Neural crest cell (in vitro differentiated cells): ENCODE measurements around the gene ADAMTS15. TPM values are rescaled to one million over a fixed set of nuclear protein-coding genes. Genes with fewer than 3 reads are reported as not detected.

Experiments
- DNase-seq: peaks from one replicate; pipeline ENCODE4 v3.0.0; 2021; ENCODE audit warnings: low read depth, mixed read lengths, low spot score
- H3K27ac Mint-ChIP-seq: one replicate; pipeline ENCODE4 v1.8.0; 2021; ENCODE audit warnings: mild to moderate bottlenecking, mixed read lengths; ENCODE audit not compliant: unreplicated experiment
- H3K27me3 Mint-ChIP-seq: 2 replicates; pipeline ENCODE4 v1.8.0; 2021; ENCODE audit warnings: low read depth, mild to moderate bottlenecking, mixed read lengths
- H3K36me3 Mint-ChIP-seq: 2 replicates; pipeline ENCODE4 v1.8.0; 2021; ENCODE audit warnings: low read depth, mild to moderate bottlenecking, mixed read lengths
- H3K4me1 Mint-ChIP-seq: 2 replicates; pipeline ENCODE4 v1.8.0; 2021; ENCODE audit warnings: mixed read lengths
- H3K4me3 Mint-ChIP-seq: one replicate; pipeline ENCODE4 v1.8.0; 2021; ENCODE audit warnings: mild to moderate bottlenecking, mixed read lengths
- H3K9me3 Mint-ChIP-seq: 2 replicates; pipeline ENCODE4 v1.8.0; 2021; ENCODE audit warnings: mixed read lengths
- total RNA-seq: library from RNA; stranded (reverse); gene quantifications from 2 replicates; pipeline ENCODE4 v1.2.1, GENCODE V29; 2021
- TF ChIP-seq, protein P1 (sequence below): fragments of 200-600 bp; sonication (generic); conservative IDR thresholded peaks from 2 replicates; pipeline ENCODE4 v1.5.0; 2021; ENCODE audit warnings: antibody characterized with exemption, mild to moderate bottlenecking

The ADAMTS15 gene
- total RNA-seq, 1 donor from 2014 or later, result 7.7 TPM

DNA sequence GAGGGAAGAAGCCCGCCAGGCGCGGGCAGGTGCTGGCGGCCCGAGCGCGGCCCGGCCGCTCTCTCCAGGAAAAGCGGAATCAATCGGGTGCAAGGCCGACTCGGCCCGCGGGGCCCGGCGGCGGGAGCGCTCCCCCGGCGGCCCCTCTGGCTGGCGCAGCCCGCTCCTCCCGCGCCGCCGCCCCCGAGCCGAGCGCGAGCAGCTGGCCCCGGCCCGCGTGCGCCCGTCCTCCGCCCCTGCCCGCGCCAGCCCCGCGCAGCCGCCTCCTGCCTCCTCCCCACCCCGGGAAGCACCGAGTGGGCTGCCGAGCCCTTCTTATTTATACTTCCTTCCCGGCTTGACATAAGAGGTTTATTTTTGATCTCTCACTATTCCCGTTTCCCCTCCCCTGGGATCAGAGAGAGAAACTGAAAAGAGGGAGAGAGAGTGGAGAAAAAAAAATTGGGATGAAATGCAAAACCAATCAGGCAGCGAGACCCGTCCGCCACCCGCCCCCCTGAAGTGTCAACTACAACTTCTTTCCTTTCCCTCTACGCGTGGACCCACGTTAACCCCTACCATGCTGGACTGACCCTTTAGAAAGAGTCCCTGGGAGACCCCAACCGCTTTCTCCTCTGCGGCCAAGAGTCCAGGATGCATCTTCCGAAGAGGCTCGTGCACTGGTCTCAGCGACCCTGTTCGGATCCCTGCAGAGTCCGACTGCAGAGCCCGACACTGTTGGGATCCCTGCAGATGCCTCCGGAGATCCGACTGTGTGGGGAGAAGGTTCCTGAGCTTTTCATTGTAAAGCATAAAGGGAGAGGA, 19.9 kb upstream of the ADAMTS15 start, which contains the start of gene ADAMTS8:
ADAMTS8 (minus strand) TSS at position 294 of the 804 bp plus-strand sequence. CDS start 323 bp downstream, outside the sequence.
- H3K4me1 Mint-ChIP-seq, result peaks cover 14% of the 10 kb centered on the region
- H3K9me3 Mint-ChIP-seq, result no peaks in the 10 kb centered on the region
- peaks cover 70% of the 10 kb centered on the region for H3K27me3 Mint-ChIP-seq
- TF ChIP-seq, protein P1, sequence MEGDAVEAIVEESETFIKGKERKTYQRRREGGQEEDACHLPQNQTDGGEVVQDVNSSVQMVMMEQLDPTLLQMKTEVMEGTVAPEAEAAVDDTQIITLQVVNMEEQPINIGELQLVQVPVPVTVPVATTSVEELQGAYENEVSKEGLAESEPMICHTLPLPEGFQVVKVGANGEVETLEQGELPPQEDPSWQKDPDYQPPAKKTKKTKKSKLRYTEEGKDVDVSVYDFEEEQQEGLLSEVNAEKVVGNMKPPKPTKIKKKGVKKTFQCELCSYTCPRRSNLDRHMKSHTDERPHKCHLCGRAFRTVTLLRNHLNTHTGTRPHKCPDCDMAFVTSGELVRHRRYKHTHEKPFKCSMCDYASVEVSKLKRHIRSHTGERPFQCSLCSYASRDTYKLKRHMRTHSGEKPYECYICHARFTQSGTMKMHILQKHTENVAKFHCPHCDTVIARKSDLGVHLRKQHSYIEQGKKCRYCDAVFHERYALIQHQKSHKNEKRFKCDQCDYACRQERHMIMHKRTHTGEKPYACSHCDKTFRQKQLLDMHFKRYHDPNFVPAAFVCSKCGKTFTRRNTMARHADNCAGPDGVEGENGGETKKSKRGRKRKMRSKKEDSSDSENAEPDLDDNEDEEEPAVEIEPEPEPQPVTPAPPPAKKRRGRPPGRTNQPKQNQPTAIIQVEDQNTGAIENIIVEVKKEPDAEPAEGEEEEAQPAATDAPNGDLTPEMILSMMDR, result no peak
- H3K36me3 Mint-ChIP-seq, result no peaks in the 10 kb centered on the region
- no peak for DNase-seq
- no peak within 1 kb of the TSS for H3K27ac Mint-ChIP-seq
- H3K4me3 Mint-ChIP-seq, result peak within 1 kb of the TSS; percentile 88

DNA sequence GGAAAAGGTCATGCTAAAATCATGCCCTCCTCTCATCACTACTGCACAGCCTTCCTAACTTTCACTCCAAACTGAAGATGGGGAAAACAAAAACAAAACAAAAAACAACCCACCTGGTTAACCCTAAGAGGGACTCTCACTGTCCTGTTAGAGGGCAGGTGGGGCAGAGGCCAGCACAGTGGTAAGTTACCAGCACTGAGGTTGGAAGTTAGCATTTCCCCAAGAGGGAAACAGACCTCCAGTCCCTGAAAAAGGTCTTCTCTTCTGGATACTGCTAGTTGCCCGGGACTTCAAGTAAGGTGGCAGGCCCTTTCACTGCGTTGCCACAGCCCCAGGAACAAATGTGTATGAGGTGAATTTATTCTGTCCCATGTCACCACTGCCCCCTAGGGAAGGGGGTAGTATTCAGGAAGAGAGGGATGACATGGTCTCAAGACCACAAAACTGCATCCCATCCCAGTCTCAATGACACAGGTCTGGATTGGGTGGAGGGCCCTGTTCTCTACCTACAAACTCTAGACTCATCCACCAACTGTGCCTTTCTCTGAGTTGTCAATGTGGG, 19.2 kb upstream of the ADAMTS15 start:
- peak overlapping the region; percentile 88 for H3K4me3 Mint-ChIP-seq
- peaks cover 68% of the 10 kb centered on the region for H3K27me3 Mint-ChIP-seq
- H3K27ac Mint-ChIP-seq, result no peak overlapping the region
- TF ChIP-seq, protein P1, result no peak
- peaks cover 14% of the 10 kb centered on the region for H3K4me1 Mint-ChIP-seq
- H3K36me3 Mint-ChIP-seq, result no peaks in the 10 kb centered on the region
- H3K9me3 Mint-ChIP-seq, result no peaks in the 10 kb centered on the region
- no peak for DNase-seq

DNA sequence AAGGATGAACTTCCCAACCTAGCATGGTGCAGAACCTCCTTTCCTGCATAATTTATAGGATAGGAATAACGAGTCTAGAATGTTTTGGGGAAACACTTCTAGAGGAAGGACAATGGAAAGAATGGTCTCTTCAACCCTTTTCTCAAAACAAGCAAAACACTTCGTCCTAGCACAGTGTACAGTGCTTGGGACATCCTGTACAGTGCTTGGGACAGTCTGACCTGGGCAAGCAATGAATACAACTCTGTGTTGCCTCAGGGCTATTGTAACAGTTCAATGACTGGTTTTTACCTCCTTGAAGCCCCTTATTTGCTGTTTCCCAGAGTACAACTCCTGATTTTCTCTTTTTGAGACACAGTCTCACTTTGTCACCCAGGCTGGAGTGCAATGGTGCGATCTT, 18.5 kb upstream of the ADAMTS15 start:
- Mint-ChIP-seq H3K36me3 (no peaks in the 10 kb centered on the region), H3K27me3 (peaks cover 60% of the 10 kb centered on the region), H3K4me3 (peak overlapping the region; percentile 88)

DNA sequence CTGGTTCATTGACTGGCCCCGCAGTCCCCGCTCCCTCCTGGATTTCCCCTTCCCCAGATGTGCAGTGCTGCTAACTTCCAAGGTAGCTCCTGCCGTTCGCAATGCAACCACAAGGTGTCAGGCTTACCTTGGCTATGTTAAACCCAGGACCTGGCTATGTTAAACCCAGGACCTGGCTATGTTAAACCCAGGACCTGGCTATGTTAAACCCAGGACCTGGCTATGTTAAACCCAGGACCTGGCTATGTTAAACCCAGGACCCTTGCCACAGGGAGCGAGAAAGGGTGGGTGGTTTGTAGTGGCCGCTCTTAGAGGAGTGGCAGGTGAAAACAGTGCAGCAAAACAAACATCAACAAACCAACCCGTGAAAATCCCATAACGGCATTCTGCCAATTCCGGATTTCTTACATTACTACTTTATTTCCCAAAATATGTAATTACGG, 17.1 kb upstream of the ADAMTS15 start:
- Mint-ChIP-seq H3K4me3 (peak overlapping the region; percentile 71), H3K36me3 (no peaks in the 10 kb centered on the region), H3K27ac (no peak overlapping the region), H3K27me3 (peaks cover 46% of the 10 kb centered on the region), H3K4me1 (peaks cover 14% of the 10 kb centered on the region), H3K9me3 (no peaks in the 10 kb centered on the region)
- TF ChIP-seq, protein P1, result peak; percentile 72
- DNase-seq, result peak; percentile 88

More for the DNA sequence above, 18.5 kb upstream of the ADAMTS15 start:
- H3K4me1 Mint-ChIP-seq, result peaks cover 14% of the 10 kb centered on the region
- no peak for DNase-seq
- TF ChIP-seq, protein P1, result no peak
- H3K9me3 Mint-ChIP-seq, result no peaks in the 10 kb centered on the region
- no peak overlapping the region for H3K27ac Mint-ChIP-seq

DNA sequence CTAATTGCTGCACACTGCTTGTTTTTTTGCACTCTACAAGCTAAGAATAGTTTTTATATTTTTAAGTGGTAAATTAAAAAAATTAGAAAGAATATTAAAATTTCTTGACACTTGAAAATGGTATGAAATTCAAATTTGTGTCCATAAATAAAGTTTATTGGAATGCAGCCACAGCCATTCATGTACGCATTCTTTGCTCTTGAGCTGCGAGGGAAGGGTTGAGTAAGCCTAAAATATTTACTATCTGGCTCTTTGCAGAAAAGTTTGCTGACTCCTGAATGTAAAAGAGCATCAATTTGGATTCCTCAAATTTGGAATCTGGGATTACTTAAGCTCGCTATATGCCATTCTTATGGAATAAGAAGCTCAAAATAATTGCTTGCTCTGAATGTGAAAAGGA, 16.6 kb upstream of the ADAMTS15 start:
- TF ChIP-seq, protein P1, result no peak
- peaks cover 42% of the 10 kb centered on the region for H3K27me3 Mint-ChIP-seq
- no peak overlapping the region for H3K4me3 Mint-ChIP-seq
- H3K36me3 Mint-ChIP-seq, result no peaks in the 10 kb centered on the region
- H3K4me1 Mint-ChIP-seq, result peaks cover 14% of the 10 kb centered on the region
- no peak overlapping the region for H3K27ac Mint-ChIP-seq
- H3K9me3 Mint-ChIP-seq, result no peaks in the 10 kb centered on the region
- no peak for DNase-seq
